Neuron (in vitro differentiated cells): ENCODE data around the gene CAMSAP2.

Experiments used
- H2AFZ ChIP-seq: one replicate; pipeline ENCODE4 v1.6.1; 2013; ENCODE audit warnings: low read depth, mild to moderate bottlenecking, inconsistent platforms, low read length, moderate library complexity
- H3K27me3 ChIP-seq: one replicate; pipeline ENCODE4 v1.6.1; 2013; ENCODE audit warnings: low read length; ENCODE audit not compliant: insufficient read depth
- H3K36me3 ChIP-seq: one replicate; pipeline ENCODE4 v1.6.1; 2013; ENCODE audit warnings: low read length; ENCODE audit not compliant: insufficient read depth
- H3K4me1 ChIP-seq: one replicate; pipeline ENCODE4 v1.6.1; 2013; ENCODE audit warnings: low read length; ENCODE audit not compliant: insufficient read depth
- H3K4me3 ChIP-seq: 2 replicates; pipeline ENCODE4 v1.5.1; 2013; ENCODE audit warnings: mild to moderate bottlenecking, low read length, moderate library complexity
- H3K9me3 ChIP-seq: one replicate; pipeline ENCODE4 v1.6.1; 2013; ENCODE audit warnings: low read length

Gene CAMSAP2

DNA sequence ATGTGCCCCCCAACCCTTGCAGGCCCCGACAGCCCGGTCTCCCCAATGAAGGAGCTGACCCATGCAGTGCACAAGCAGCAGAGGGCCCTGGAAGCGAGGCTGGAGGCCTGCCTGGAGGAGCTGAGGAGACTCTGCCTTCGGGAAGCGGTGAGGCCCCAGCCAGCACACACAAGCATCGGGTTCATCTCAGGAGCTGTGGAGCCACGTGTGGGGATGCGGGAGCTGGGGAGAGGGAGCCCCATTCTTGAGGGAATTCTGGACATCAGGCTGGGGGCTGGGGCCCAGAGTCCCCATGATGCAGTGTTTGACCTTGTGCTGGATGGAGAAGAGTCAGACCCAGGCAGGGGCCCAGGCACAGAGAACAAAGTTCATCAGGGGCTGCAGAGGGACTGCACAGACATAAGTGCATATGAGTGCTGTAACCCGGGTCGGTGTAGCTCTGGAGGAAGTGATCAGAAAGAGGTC lies 160.8 kb downstream of the CAMSAP2 start:
- Histone ChIP-seq H3K27me3 (no peaks in the 10 kb centered on the region), H2AFZ (no peak overlapping the region), H3K4me1 (peaks cover 5% of the 10 kb centered on the region), H3K4me3 (no peak overlapping the region), H3K36me3 (peaks cover 64% of the 10 kb centered on the region), H3K9me3 (no peaks in the 10 kb centered on the region)

- Histone ChIP-seq H3K9me3 (no peaks in the 10 kb centered on the region), H3K4me3 (no peak overlapping the region), H3K36me3 (peaks cover 62% of the 10 kb centered on the region), H3K4me1 (no peaks in the 10 kb centered on the region), H3K27me3 (no peaks in the 10 kb centered on the region), H2AFZ (no peak overlapping the region)
These were observed 161.5 kb downstream of the CAMSAP2 start for GRCh38 chr1:200899954-200900867.

DNA sequence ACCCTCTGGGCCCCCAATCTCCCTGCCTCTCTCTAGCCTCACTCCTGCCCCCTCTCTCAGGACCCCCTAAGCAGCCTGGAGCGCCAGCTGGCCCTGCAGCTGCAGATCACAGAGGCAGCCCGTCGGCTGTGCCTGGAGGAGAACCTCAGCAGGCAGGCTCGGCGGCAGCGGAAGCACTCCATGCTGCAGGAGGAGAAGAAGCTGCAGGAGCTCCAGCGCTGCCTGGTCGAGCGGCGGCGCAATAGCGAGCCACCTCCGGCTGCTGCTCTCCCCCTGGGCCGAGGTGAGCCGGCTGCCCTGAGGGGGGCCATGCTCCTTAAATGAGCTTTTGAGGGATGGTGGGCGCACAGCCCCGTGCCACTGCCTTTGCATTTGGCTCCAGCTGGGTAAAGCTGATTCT lies 162.2 kb downstream of the CAMSAP2 start:
- Histone ChIP-seq H3K27me3 (no peaks in the 10 kb centered on the region), H3K36me3 (peaks cover 67% of the 10 kb centered on the region), H3K9me3 (no peaks in the 10 kb centered on the region), H3K4me3 (no peak overlapping the region), H2AFZ (no peak overlapping the region), H3K4me1 (no peaks in the 10 kb centered on the region)

- Histone ChIP-seq H3K4me3 (no peak overlapping the region), H2AFZ (no peak overlapping the region), H3K4me1 (no peaks in the 10 kb centered on the region), H3K9me3 (no peaks in the 10 kb centered on the region), H3K36me3 (peaks cover 69% of the 10 kb centered on the region), H3K27me3 (no peaks in the 10 kb centered on the region)
These were observed 162.7 kb downstream of the CAMSAP2 start for GRCh38 chr1:200901350-200901749.

GRCh38 chr1:200901796-200902444 lies 163.2 kb downstream of the CAMSAP2 start:
- no peaks in the 10 kb centered on the region for H3K27me3 ChIP-seq
- H3K9me3 ChIP-seq = no peaks in the 10 kb centered on the region
- H3K4me3 ChIP-seq = no peak overlapping the region
- no peaks in the 10 kb centered on the region for H3K4me1 ChIP-seq
- peaks cover 75% of the 10 kb centered on the region for H3K36me3 ChIP-seq
- H2AFZ ChIP-seq = no peak overlapping the region

- H3K36me3 ChIP-seq = peaks cover 74% of the 10 kb centered on the region
- H3K4me3 ChIP-seq = no peak overlapping the region
- H3K9me3 ChIP-seq = no peaks in the 10 kb centered on the region
- H2AFZ ChIP-seq = no peak overlapping the region
- H3K4me1 ChIP-seq = no peaks in the 10 kb centered on the region
- no peaks in the 10 kb centered on the region for H3K27me3 ChIP-seq
These were observed 165.1 kb downstream of the CAMSAP2 start for GRCh38 chr1:200903793-200904192.

GRCh38 chr1:200904772-200905171 lies 166.1 kb downstream of the CAMSAP2 start:
- Histone ChIP-seq H3K4me3 (no peak overlapping the region), H3K9me3 (no peaks in the 10 kb centered on the region), H3K4me1 (no peaks in the 10 kb centered on the region), H3K27me3 (no peaks in the 10 kb centered on the region), H3K36me3 (peaks cover 74% of the 10 kb centered on the region), H2AFZ (no peak overlapping the region)

GRCh38 chr1:200905411-200906052 lies 166.8 kb downstream of the CAMSAP2 start:
- Histone ChIP-seq H3K36me3 (peaks cover 74% of the 10 kb centered on the region), H3K27me3 (no peaks in the 10 kb centered on the region), H3K4me3 (no peak overlapping the region)

DNA sequence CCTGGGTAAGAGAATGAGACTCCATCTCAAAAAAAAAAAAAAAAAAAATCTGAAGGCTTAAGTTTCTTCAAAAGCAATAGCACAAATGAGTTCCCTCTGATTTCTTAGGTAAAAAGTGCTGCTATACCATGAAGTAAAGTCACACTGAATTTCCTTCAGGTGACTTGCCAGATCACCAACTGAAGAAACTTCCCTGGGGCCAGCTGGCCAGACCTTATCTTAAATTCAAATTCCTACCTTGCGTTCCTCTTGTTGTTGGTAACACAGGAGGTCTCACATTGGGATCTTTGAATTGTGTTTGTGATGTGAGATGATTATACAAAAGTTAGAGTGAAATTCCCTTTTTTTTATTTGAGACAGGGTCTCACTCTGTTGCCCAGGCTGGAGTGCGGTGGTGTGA lies 167.8 kb downstream of the CAMSAP2 start:
- Histone ChIP-seq H3K27me3 (no peaks in the 10 kb centered on the region), H2AFZ (no peak overlapping the region), H3K4me1 (no peaks in the 10 kb centered on the region), H3K36me3 (peaks cover 72% of the 10 kb centered on the region), H3K9me3 (no peaks in the 10 kb centered on the region), H3K4me3 (no peak overlapping the region)

More at GRCh38 chr1:200905411-200906052, 166.8 kb downstream of the CAMSAP2 start:
- Histone ChIP-seq H2AFZ (no peak overlapping the region), H3K4me1 (no peaks in the 10 kb centered on the region), H3K9me3 (no peaks in the 10 kb centered on the region)

DNA sequence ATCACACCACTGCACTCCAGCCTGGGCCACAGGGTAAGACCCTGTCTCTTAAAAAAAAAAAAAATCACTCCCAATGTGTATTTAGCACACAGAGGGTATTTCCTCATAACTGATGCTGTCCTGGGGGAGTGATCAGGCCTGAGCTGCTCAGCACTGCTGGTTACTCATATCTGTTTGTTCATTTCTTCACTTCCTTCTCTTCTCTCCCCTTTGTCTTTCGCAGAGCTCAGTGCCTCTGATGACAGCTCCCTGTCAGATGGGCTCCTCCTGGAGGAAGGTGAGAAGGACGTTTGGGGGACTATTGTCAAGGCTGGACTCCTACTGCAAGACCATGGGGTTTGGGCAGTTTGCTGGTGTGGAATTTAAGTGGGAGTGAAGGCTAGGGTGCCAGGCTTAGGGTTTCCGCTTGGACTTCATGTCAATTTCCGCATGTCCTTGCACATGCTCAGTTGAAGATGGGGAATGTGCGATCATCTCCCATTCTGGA lies 169.0 kb downstream of the CAMSAP2 start:
- no peaks in the 10 kb centered on the region for H3K9me3 ChIP-seq
- no peak overlapping the region for H2AFZ ChIP-seq
- no peaks in the 10 kb centered on the region for H3K4me1 ChIP-seq
- no peaks in the 10 kb centered on the region for H3K27me3 ChIP-seq
- H3K4me3 ChIP-seq = no peak overlapping the region
- H3K36me3 ChIP-seq = peaks cover 70% of the 10 kb centered on the region

- H3K36me3 ChIP-seq = peaks cover 73% of the 10 kb centered on the region
- no peaks in the 10 kb centered on the region for H3K27me3 ChIP-seq
- H3K4me1 ChIP-seq = no peaks in the 10 kb centered on the region
- no peak overlapping the region for H2AFZ ChIP-seq
- H3K4me3 ChIP-seq = no peak overlapping the region
- no peaks in the 10 kb centered on the region for H3K9me3 ChIP-seq
These were observed 169.6 kb downstream of the CAMSAP2 start for GRCh38 chr1:200908191-200908868.

DNA sequence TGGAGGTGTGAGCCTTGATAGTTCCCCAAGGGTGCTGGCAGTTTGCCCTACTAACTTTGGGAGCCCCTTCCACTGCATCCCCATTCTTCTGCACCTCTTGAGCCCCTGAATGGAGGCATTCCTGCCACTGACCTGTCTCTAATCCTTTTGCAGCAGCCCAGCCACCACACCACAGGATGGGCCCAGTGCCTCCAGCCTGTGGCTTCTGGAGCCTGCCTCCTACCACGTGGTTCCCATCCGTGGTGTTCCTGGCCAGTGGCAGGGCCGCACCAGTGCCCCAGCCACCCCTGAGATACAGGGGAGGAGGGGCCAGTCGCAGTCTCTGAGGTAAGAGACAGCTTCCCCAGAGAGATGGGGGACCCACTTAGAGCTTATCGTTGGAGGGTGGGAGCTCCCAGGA lies 170.4 kb downstream of the CAMSAP2 start:
- Histone ChIP-seq H3K27me3 (no peaks in the 10 kb centered on the region), H3K36me3 (peaks cover 71% of the 10 kb centered on the region), H3K9me3 (no peaks in the 10 kb centered on the region), H3K4me1 (no peaks in the 10 kb centered on the region), H3K4me3 (no peak overlapping the region), H2AFZ (no peak overlapping the region)
